Measurements from ENCODE around the gene C3AR1. TPM values are rescaled to one million over a fixed set of nuclear protein-coding genes. Genes with fewer than 3 reads are reported as not detected.
"Not testable (repeated sequence)": the region's sequence is repeated elsewhere in the genome, so short reads cannot be mapped to it uniquely, and the experiment has no call there.

The C3AR1 gene
- polyA plus RNA-seq, 2 of the 4 experiments (the other 2 are of a cell fraction): not detected

DNA sequence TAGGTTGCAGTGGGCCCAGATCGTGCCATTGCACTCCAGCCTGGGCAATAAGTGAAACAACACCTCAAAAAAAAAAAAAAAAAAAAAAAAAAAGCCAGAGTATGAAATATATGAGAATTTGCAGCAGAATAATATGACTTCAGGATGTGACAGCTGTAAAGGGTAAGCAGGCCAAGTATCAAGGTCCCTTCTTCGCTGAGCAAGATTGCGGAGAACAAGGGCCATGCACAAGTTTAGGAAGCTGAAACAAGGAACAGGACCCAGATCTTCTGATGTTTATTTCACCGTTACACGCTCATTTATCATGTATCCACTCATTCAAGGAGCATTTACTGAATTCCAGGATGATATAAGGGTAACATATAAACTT, 34.3 kb downstream of the C3AR1 start:
- TF ChIP-seq MAZ (IDR thresholded peaks at IDR 0.05; ENCODE audit: borderline replicate concordance, low read depth, low read length) (no peak), MAX (IDR thresholded peaks at IDR 0.05) (no peak), NFE2L2 (conservative IDR thresholded peaks at IDR 0.05; ENCODE audit: low read length) (no peak)
- 60% methylated on average over 5 of the region's 5 CpGs for WGBS (ENCODE audit: missing lambda C conversion rate)
- no peak for DNase-seq (ENCODE audit: low read depth in 1 of 2, low spot score in 1 of 2)
- Histone ChIP-seq H3K4me1 (peaks cover 25% of the 10 kb centered on the region), H3K27ac (peak overlapping the region; percentile 81 to 94), H3K4me3 (peak overlapping the region; percentile 70), H3K4me2 (peak overlapping the region; percentile 90), H3K9me3 (no peaks in the 10 kb centered on the region)
- ATAC-seq: no peak
- CTCF ChIA-PET: interaction anchor here (0.5 to 2.0 kb wide), 5 partner anchors 14 to 71 kb away, joined by 3 to 10 read pairs (median 3); no protein-coding TSS in a partner anchor
- no peak for FAIRE-seq
- POLR2A ChIA-PET: no interaction called here

- not testable (repeated sequence) for DNase-seq (ENCODE audit: low read depth in 1 of 2, low spot score in 1 of 2)
Observed at GRCh38 chr12:8031017-8031416, 35.1 kb downstream of the C3AR1 start.

DNA sequence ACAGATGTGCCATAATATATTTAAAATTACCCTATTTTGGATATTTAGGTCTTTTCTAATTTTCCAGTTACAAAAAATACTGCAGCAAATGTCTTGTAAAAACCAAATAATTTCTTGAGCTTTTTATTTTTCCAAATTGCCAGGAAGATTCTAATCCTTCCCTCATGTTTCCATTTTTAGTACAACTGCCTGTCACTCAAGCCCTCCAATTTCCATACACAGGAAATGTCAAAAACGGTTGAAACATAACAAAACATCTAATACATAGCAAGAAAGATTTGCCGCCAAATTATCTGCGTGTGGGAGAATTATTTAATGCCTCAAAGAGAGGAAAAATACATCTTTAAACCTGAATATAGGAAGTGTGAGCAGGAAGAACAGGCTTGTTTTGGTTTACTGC, 36.0 kb downstream of the C3AR1 start:
- no peak for FAIRE-seq

More at GRCh38 chr12:8031017-8031416, 35.1 kb downstream of the C3AR1 start:
- peaks cover 25% of the 10 kb centered on the region for H3K4me1 ChIP-seq
- H3K4me2 ChIP-seq, H3K27ac ChIP-seq, H3K9me3 ChIP-seq, H3K4me3 ChIP-seq, ATAC-seq, FAIRE-seq: not testable (repeated sequence)
- POLR2A ChIA-PET: interaction anchor here (0.6 kb wide), 1 partner anchor 95 kb away, joined by 5 read pairs; no protein-coding TSS in a partner anchor
- WGBS (ENCODE audit: missing lambda C conversion rate): 94% methylated on average over 23 of the region's 23 CpGs
- CTCF ChIA-PET: interaction anchor here (0.5 to 2.0 kb wide), 5 partner anchors 15 to 70 kb away, joined by 3 to 10 read pairs (median 4); no protein-coding TSS in a partner anchor

GRCh38 chr12:8028267-8028666, 37.9 kb downstream of the C3AR1 start:
- no peak for TF ChIP-seq HOXB13 (CRISPR knock-in tag; IDR thresholded peaks at IDR 0.05; ENCODE audit: low read depth)
- TF ChIP-seq RAD21 (conservative IDR thresholded peaks at IDR 0.05 in 1 of 2, IDR thresholded peaks at IDR 0.05 in 1 of 2): no peak
- no peak for TF ChIP-seq HOXA7 (CRISPR knock-in tag; IDR thresholded peaks at IDR 0.05)
- no peak for TF ChIP-seq CHD2 (IDR thresholded peaks at IDR 0.05; ENCODE audit: low read length, partially characterized antibody)
- TF ChIP-seq, protein P1, sequence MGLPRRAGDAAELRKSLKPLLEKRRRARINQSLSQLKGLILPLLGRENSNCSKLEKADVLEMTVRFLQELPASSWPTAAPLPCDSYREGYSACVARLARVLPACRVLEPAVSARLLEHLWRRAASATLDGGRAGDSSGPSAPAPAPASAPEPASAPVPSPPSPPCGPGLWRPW (IDR thresholded peaks at IDR 0.05): no peak
- no peak for TF ChIP-seq HEYL (CRISPR knock-in tag; IDR thresholded peaks at IDR 0.05)
- TF ChIP-seq CBX8 (IDR thresholded peaks at IDR 0.05): no peak
- TF ChIP-seq MAZ (IDR thresholded peaks at IDR 0.05; ENCODE audit: borderline replicate concordance, low read depth, low read length): no peak
- no peak for TF ChIP-seq RARB (CRISPR knock-in tag; IDR thresholded peaks at IDR 0.05)
- no peak for TF ChIP-seq JUNB (IDR thresholded peaks at IDR 0.05)
- TF ChIP-seq E2F6 (IDR thresholded peaks at IDR 0.05; ENCODE audit: borderline replicate concordance, low read depth): no peak
- no peak for TF ChIP-seq MAFK (IDR thresholded peaks at IDR 0.05; ENCODE audit: partially characterized antibody)
- no peak for TF ChIP-seq TP53 (CRISPR knock-in tag; IDR thresholded peaks at IDR 0.05)
- TF ChIP-seq, protein P2, sequence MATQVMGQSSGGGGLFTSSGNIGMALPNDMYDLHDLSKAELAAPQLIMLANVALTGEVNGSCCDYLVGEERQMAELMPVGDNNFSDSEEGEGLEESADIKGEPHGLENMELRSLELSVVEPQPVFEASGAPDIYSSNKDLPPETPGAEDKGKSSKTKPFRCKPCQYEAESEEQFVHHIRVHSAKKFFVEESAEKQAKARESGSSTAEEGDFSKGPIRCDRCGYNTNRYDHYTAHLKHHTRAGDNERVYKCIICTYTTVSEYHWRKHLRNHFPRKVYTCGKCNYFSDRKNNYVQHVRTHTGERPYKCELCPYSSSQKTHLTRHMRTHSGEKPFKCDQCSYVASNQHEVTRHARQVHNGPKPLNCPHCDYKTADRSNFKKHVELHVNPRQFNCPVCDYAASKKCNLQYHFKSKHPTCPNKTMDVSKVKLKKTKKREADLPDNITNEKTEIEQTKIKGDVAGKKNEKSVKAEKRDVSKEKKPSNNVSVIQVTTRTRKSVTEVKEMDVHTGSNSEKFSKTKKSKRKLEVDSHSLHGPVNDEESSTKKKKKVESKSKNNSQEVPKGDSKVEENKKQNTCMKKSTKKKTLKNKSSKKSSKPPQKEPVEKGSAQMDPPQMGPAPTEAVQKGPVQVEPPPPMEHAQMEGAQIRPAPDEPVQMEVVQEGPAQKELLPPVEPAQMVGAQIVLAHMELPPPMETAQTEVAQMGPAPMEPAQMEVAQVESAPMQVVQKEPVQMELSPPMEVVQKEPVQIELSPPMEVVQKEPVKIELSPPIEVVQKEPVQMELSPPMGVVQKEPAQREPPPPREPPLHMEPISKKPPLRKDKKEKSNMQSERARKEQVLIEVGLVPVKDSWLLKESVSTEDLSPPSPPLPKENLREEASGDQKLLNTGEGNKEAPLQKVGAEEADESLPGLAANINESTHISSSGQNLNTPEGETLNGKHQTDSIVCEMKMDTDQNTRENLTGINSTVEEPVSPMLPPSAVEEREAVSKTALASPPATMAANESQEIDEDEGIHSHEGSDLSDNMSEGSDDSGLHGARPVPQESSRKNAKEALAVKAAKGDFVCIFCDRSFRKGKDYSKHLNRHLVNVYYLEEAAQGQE (IDR thresholded peaks at IDR 0.05): no peak
- H3K9me3 ChIP-seq: no peaks in the 10 kb centered on the region
- POLR2A ChIA-PET: no interaction called here
- H3K4me3 ChIP-seq: no peak overlapping the region
- ATAC-seq (no peak), DNase-seq (ENCODE audit: low read depth in 1 of 2, low spot score in 1 of 2) (no peak), FAIRE-seq (no peak)
- 95% methylated on average over 15 of the region's 15 CpGs for WGBS (ENCODE audit: missing lambda C conversion rate)
- peaks cover 12% of the 10 kb centered on the region; the same call in 2 of the 3 replicates for H3K4me1 ChIP-seq
- no peak overlapping the region for H3K27ac ChIP-seq
- H3K4me2 ChIP-seq: peak overlapping the region; percentile 70; the same call in 2 of the 3 replicates
- CTCF ChIA-PET: interaction anchor here (0.6 to 1.7 kb wide), 4 partner anchors 17 to 169 kb away, joined by 3 to 10 read pairs (median 4); no protein-coding TSS in a partner anchor

More for the DNA sequence above, 36.0 kb downstream of the C3AR1 start:
- Histone ChIP-seq H3K4me2 (no peak overlapping the region), H3K4me3 (no peak overlapping the region), H3K9me3 (no peaks in the 10 kb centered on the region), H3K4me1 (peaks cover 29% of the 10 kb centered on the region), H3K27ac (no peak overlapping the region)
- ATAC-seq (no peak), DNase-seq (ENCODE audit: low read depth in 1 of 2, low spot score in 1 of 2) (no peak)
- ChIA-PET CTCF (interaction anchor here (0.6 to 1.3 kb wide), 3 partner anchors 44 to 62 kb away, joined by 3 to 6 read pairs (median 5); no protein-coding TSS in a partner anchor), POLR2A (no interaction called here)
- TF ChIP-seq RCOR1 (IDR thresholded peaks at IDR 0.05; ENCODE audit: low read depth, low read length) (no peak), ZFP36 (IDR thresholded peaks at IDR 0.05; ENCODE audit: borderline replicate concordance, partially characterized antibody) (no peak), HEYL (CRISPR knock-in tag; IDR thresholded peaks at IDR 0.05) (no peak), BHLHE40 (IDR thresholded peaks at IDR 0.05; ENCODE audit: low read depth, low read length) (no peak), CHD2 (IDR thresholded peaks at IDR 0.05; ENCODE audit: low read length, partially characterized antibody) (no peak)
- TF ChIP-seq, protein P3, sequence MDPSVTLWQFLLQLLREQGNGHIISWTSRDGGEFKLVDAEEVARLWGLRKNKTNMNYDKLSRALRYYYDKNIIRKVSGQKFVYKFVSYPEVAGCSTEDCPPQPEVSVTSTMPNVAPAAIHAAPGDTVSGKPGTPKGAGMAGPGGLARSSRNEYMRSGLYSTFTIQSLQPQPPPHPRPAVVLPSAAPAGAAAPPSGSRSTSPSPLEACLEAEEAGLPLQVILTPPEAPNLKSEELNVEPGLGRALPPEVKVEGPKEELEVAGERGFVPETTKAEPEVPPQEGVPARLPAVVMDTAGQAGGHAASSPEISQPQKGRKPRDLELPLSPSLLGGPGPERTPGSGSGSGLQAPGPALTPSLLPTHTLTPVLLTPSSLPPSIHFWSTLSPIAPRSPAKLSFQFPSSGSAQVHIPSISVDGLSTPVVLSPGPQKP (IDR thresholded peaks at IDR 0.05; ENCODE audit: low read depth, low read length): no peak
- 63% methylated on average over 3 of the region's 3 CpGs for WGBS (ENCODE audit: missing lambda C conversion rate)
